ENCODE results near the gene PABPC1L.

The PABPC1L gene

GRCh38 chr20:44901974-44902373, 7.9 kb upstream of the PABPC1L start:
- no peak for DNase-seq

GRCh38 chr20:44904377-44904776, 5.5 kb upstream of the PABPC1L start:
- DNase-seq: no peak

GRCh38 chr20:44908987-44909871, 631 bp upstream of the PABPC1L start:
- DNase-seq: no peak

- no peak for DNase-seq
Observed at GRCh38 chr20:44910690-44911262, 916 bp downstream of the PABPC1L start.

- no peak for DNase-seq
Observed at GRCh38 chr20:44911264-44911921, 1.5 kb downstream of the PABPC1L start.

GRCh38 chr20:44912189-44912588, 2.3 kb downstream of the PABPC1L start:
- DNase-seq: no peak

GRCh38 chr20:44914924-44915323, 5.1 kb downstream of the PABPC1L start:
- no peak for DNase-seq

- DNase-seq: no peak
Observed at GRCh38 chr20:44916586-44916985, 6.7 kb downstream of the PABPC1L start.

- no peak for DNase-seq
Observed at GRCh38 chr20:44917399-44917798, 7.5 kb downstream of the PABPC1L start.

- DNase-seq: no peak
Observed at GRCh38 chr20:44918342-44918741, 8.5 kb downstream of the PABPC1L start.

GRCh38 chr20:44918761-44919160, 8.9 kb downstream of the PABPC1L start:
- DNase-seq: no peak

GRCh38 chr20:44921447-44921846, 11.6 kb downstream of the PABPC1L start:
- DNase-seq: no peak

GRCh38 chr20:44924541-44924940, 14.7 kb downstream of the PABPC1L start:
- DNase-seq: no peak

GRCh38 chr20:44928595-44928994, 18.7 kb downstream of the PABPC1L start:
- no peak for DNase-seq

- no peak for DNase-seq
Observed at GRCh38 chr20:44930517-44931168, 20.8 kb downstream of the PABPC1L start.

- no peak for DNase-seq
Observed at GRCh38 chr20:44931911-44932310, 22.1 kb downstream of the PABPC1L start.

GRCh38 chr20:44932916-44933315, 23.1 kb downstream of the PABPC1L start:
- DNase-seq: no peak

- no peak for DNase-seq
Observed at GRCh38 chr20:44936510-44936909, 26.6 kb downstream of the PABPC1L start.

- DNase-seq: no peak
Observed at GRCh38 chr20:44938637-44939036, 28.8 kb downstream of the PABPC1L start.

GRCh38 chr20:44941120-44941691, 31.3 kb downstream of the PABPC1L start:
- DNase-seq: no peak

GRCh38 chr20:44942264-44942973, 32.6 kb downstream of the PABPC1L start:
- DNase-seq: no peak

- no peak for DNase-seq
Observed at GRCh38 chr20:44943828-44944227, 34.0 kb downstream of the PABPC1L start.

All from GF-D8 (cell line).